ENCODE results near the gene TGOLN2.

Gene TGOLN2

GRCh38 chr2:85276571-85277118 lies 51.1 kb downstream of the TGOLN2 start:
- in situ Hi-C loops (cut with HindIII; ENCODE audit: low pct_ligation_motif_present, low pct_unique_long_range_greater_than_20kb, low sequenced_read_pairs): no loop called here
- no peak for DNase-seq

- DNase-seq: no peak
- in situ Hi-C loops (cut with HindIII; ENCODE audit: low pct_ligation_motif_present, low pct_unique_long_range_greater_than_20kb, low sequenced_read_pairs): no loop called here
Measured at GRCh38 chr2:85275984-85276540, 51.7 kb downstream of the TGOLN2 start.

- DNase-seq: peak; percentile 10
- in situ Hi-C loops (cut with HindIII; ENCODE audit: low pct_ligation_motif_present, low pct_unique_long_range_greater_than_20kb, low sequenced_read_pairs): no loop called here
Measured at GRCh38 chr2:85273738-85274731, 53.8 kb downstream of the TGOLN2 start.

- DNase-seq: no peak
- in situ Hi-C loops (cut with HindIII; ENCODE audit: low pct_ligation_motif_present, low pct_unique_long_range_greater_than_20kb, low sequenced_read_pairs): no loop called here
Measured at GRCh38 chr2:85272357-85272756, 55.4 kb downstream of the TGOLN2 start.

GRCh38 chr2:85269959-85270358 lies 57.8 kb downstream of the TGOLN2 start:
- in situ Hi-C loops (cut with HindIII; ENCODE audit: low pct_ligation_motif_present, low pct_unique_long_range_greater_than_20kb, low sequenced_read_pairs): no loop called here
- no peak for DNase-seq

Measured in ACHN (cell line).